ENCODE data around the gene CHADL.

DNA sequence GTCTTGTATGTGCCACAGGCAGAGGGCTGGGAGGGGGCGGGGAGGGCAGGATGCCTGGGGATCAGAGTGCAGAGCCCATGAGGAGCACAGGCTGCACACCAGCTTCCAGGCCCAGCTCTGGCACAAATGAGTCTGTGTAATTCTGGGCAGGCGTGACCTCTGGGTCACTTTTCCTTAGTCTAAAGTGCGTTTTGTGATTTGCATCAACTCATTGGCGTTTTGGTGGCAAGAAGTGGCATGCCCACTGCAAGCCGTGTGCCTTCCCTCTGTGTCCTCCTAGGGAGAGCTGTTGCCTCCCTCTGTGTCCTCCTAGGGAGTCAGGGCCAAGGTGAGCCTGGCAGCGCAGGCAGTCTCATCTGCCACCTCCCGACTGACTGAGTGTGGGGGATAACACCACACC lies 17.2 kb downstream of the CHADL start:
- TF ChIP-seq CTCF (conservative IDR thresholded peaks at IDR 0.05; ENCODE audit: low read depth, low read length) = no peak
- no peak for TF ChIP-seq EZH2 (IDR thresholded peaks at IDR 0.05; ENCODE audit: low read length, unreplicated experiment)

Measured in PC-3 (cell line).